GM18499 (cell line): ENCODE results near the gene SPRR2F.
"Not testable (repeated sequence)": the region's sequence is repeated elsewhere in the genome, so short reads cannot be mapped to it uniquely, and the experiment has no call there.

ENCODE experiments used
- ATAC-seq: cut with Tn5 transposase; IDR thresholded peaks from one replicate; pipeline ENCODE4 v1.9.1; 2021; ENCODE audit warnings: moderate number of reproducible peaks; ENCODE audit not compliant: insufficient read depth, unreplicated experiment

Gene SPRR2F

GRCh38 chr1:153113416-153113815 is at the start of gene SPRR2F:
SPRR2F (minus strand) TSS chr1:153113516; CDS start chr1:153112733, 783 bp downstream.
- ATAC-seq = no peak

DNA sequence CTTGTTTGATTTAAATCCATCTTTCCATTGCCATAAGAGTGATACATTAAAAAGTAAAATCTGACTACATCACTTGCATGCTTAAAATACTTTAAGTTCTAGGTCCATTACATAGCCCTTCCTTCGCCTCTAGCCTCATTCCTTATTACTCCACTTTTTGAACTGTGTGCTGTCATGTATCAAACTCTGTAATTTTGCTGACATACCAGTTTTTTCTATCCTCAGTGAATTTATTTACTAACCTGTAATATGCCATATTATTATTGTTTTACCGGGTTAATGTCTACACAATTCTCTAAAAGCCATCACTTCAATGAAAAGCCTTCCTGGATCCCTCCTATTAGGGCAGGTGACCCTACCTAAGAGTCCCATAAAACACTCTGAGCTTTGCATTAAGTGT is 42.2 kb upstream of the SPRR2F start:
- ATAC-seq = no peak

DNA sequence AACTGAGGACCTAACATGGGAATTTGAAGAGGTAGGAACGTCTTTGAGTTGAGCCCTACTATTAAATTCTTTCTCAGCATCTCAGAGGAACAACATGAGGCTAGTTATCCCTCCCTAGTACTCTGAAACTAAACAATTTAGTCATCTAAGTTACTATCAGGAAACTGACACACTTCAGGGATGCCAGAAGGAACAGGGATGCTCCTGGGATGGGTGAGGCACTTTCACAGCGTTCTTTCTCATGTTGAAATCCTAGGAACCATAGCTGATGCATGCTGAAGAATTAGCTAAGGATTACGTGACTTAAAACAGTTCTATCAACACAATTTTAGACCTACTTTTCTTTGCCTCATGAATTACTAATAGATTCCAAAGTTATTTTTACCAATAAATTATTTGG is 39.2 kb upstream of the SPRR2F start:
- ATAC-seq = no peak

DNA sequence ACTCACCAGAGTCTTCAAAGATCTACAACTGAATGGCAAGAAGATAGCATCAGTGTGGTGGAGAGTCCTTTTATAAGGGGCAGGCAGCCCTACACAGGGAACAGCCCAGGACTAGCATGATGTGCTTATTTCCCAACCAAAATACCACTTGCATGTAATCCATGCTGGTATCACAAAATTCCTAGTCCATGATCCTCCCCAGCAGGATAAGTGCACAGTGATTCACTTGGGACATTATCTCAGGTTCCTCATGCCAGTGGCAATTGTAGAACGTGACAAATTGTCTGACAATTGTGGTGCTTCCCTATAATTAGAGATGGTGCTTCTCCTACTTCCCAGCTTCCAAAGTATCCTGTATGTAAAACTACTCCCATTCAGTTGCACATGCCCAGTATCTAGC is 37.5 kb upstream of the SPRR2F start, which contains the start of gene SPRR2G:
Gene SPRR2G, minus strand, starts transcription at position 45 of the 400 bp plus-strand sequence. CDS start 780 bp downstream, outside the sequence.
- ATAC-seq = no peak

DNA sequence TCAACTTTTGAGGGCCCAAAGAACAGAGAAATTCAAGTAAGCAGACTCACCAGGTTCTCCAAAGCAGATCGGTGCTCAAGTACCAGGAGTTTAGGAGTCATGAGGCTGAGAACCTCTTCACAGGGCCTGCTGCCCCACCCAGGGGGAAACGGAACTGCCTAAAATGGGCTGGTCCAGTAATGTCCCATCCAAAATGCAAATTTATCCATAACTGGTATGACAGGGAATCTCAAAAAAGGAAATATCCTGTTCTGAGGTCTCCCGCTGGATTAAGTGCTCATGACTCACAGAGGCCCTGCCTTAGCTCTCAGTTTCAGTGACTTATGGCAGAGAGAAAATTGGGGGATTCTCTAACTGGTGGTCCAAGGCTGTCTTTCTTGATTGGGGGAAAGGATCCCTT is 28.1 kb upstream of the SPRR2F start:
- ATAC-seq = no peak

DNA sequence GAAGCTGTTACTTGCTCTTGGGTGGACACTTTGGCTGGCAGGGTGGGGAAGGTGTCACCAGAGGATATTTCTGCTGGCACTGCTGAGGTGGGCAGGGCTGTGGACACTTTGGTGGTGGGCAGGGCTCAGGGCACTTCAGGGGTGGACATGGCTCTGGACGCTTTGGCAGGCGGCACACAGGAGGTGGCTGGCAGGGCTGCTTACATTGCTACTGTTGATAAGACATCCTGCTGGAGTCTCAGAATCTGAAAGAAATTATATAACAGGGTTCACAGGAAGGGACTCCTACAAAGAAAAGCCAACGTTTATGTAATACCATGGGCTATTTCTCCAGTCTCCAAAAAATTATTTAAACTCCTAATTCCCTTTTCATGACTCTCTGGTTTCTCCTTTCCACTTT is 27.2 kb upstream of the SPRR2F start:
- ATAC-seq = no peak

GRCh38 chr1:153133743-153134142 is 20.4 kb upstream of the SPRR2F start:
- no peak for ATAC-seq

- no peak for ATAC-seq
Observed at GRCh38 chr1:153133267-153133666, 20.0 kb upstream of the SPRR2F start.

DNA sequence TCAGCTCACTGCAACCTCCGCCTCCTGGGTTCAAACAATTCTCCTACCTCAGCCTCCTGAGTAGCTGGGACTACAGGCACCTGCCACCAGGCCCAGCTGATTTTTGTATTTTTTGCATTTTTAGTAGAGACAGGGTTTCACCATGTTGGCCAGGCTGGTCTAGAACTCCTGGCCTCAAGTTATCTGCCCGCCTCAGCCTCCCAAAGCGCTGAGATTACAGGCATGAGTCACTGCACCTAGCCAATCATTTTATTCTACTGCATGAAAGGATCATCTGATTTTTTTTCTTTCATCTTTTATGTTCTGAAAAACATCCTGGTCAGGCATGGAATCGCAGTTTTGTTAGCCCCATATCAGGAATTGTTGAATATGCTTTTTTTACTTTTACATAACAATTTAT is 15.4 kb upstream of the SPRR2F start:
- ATAC-seq = not testable (repeated sequence)

DNA sequence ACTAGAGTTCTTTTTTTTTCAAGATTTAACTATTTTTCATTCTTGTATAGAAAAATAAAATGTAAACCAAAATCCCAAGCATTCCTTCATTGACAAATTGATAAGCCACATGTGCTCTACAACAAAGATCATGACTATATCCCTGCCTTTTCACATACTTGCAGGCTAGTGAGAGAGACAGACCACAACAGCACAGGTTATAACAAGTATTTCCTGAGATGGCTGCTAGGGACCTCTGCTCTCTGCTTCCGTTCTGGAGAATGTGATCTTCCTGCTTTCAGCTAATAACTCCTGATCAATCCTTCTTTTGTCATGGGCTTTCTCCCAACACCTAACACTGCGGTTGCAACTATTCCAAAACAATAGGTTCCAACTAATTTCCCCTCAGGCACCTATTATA is 14.0 kb upstream of the SPRR2F start:
- no peak for ATAC-seq

DNA sequence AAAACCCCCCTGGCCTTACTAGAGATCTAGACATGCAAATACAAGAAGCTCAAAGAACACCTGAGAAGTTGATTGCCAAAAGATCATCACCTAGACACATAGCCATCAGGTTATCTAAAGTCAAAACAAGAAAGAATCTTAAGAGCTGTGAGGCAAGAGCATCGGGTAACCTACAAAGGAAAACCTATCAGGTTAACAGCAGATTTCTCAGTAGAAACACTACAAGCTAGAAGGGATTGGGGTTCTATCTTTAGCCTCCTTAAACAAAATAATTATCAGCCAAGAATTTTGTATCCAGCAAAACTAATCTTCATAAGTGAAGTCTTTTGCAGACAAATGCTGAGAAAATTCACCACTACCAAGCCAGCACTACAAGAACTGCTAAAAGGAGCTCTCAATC is 12.2 kb upstream of the SPRR2F start:
- no peak for ATAC-seq

GRCh38 chr1:153123793-153124192 is 10.5 kb upstream of the SPRR2F start:
- not testable (repeated sequence) for ATAC-seq

GRCh38 chr1:153122831-153123421 is 9.6 kb upstream of the SPRR2F start:
- ATAC-seq = no peak

- ATAC-seq = no peak
Observed at GRCh38 chr1:153120945-153121344, 7.6 kb upstream of the SPRR2F start.

DNA sequence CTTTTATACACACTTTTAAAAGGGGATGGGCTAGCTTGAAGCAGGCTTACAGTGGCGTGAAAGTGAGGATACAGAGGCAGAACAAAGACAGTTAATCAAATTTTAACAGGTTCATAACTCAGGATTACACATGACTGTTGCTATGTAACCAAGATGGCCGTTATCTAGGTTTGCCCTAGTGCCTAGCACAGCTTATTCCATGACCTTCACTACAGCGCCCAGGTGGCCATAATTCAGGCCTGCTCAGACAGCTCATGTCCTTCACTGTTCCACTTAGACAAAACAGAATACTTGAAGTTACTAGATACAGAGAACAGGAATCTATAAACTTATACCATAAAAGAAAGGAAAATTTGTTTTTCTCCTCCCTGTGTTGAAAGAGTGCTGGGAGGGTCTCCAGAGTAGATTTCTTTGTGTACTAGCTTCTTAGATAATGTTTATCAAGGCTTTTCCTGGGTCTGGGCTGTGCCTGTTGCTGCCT is 6.2 kb upstream of the SPRR2F start:
- no peak for ATAC-seq

- not testable (repeated sequence) for ATAC-seq
Observed at GRCh38 chr1:153115264-153115663, 1.9 kb upstream of the SPRR2F start.

DNA sequence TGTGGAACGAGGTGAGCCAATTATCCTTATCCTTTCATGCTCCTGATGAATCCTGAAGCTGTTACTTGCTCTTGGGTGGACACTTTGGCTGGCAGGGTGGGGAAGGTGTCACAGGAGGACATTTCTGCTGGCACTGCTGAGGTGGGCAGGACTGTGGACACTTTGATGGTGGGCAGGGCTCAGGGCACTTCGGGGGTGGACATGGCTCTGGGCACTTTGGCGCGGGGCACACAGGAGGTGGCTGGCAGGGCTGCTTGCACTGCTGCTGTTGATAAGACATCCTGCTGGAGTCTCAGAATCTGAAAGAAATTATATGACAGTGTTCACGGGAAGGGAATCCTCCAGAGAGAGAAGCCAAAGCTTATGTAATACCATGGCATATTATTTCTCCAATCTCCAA is 862 bp downstream of the SPRR2F start:
- ATAC-seq = not testable (repeated sequence)

GRCh38 chr1:153100245-153100644 is 13.1 kb downstream of the SPRR2F start:
- ATAC-seq = no peak

- no peak for ATAC-seq
Observed at GRCh38 chr1:153099461-153100045, 13.8 kb downstream of the SPRR2F start.

GRCh38 chr1:153095764-153096163 is 17.6 kb downstream of the SPRR2F start:
- ATAC-seq = no peak

DNA sequence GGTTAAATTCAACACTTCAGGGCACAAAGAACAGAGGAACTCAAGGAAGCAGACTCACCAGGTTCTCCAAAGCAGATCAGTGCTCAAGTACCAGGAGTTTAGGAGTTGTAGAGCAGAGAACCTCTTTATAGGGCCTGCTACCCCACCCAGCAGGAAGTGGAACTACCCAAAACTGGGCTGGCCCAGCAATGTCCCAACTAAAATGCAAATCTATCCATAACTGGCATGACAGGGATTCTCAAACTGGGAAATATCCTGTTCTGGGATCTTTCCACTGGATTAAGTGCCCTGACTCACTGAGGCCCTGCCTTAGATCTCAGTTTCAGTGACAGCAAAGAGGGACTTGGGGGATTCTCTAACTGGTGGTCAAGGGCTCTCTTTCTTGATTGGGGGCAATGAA is 18.9 kb downstream of the SPRR2F start, which contains the start of gene SPRR2E:
Gene SPRR2E, minus strand, starts transcription at position 101 of the 400 bp plus-strand sequence. CDS start 775 bp downstream, outside the sequence.
- no peak for ATAC-seq

DNA sequence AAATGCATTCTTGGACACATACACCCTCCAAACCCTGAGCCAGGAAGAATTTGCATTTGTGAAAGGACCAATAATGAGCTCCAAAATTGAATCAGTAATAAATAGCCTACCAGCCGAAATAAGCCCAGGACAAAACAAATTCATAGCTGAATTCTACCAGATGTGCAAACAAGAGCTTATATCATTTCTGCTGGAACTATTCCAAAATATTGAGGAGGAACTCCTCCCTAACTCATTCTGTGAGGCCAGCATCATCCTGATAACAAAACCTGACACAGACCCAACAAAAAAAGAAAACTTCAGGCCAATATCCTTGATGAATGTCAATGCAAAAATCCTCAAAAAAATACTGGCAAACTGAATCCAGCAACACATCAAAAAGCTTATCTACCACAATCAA is 25.7 kb downstream of the SPRR2F start:
- ATAC-seq = no peak
